ENCODE data around the gene CHST8.
"Not testable (repeated sequence)": the region's sequence is repeated elsewhere in the genome, so short reads cannot be mapped to it uniquely, and the experiment has no call there.

Gene CHST8

GRCh38 chr19:33647146-33647545 lies 25.4 kb downstream of the CHST8 start:
- no peak for DNase-seq

- DNase-seq: no peak
Observed at GRCh38 chr19:33649627-33650305, 28.0 kb downstream of the CHST8 start.

- DNase-seq: no peak
Observed at GRCh38 chr19:33653684-33654083, 31.9 kb downstream of the CHST8 start.

- DNase-seq: no peak
Observed at GRCh38 chr19:33654840-33655508, 33.2 kb downstream of the CHST8 start.

GRCh38 chr19:33659835-33660234 lies 38.1 kb downstream of the CHST8 start:
- no peak for DNase-seq

DNA sequence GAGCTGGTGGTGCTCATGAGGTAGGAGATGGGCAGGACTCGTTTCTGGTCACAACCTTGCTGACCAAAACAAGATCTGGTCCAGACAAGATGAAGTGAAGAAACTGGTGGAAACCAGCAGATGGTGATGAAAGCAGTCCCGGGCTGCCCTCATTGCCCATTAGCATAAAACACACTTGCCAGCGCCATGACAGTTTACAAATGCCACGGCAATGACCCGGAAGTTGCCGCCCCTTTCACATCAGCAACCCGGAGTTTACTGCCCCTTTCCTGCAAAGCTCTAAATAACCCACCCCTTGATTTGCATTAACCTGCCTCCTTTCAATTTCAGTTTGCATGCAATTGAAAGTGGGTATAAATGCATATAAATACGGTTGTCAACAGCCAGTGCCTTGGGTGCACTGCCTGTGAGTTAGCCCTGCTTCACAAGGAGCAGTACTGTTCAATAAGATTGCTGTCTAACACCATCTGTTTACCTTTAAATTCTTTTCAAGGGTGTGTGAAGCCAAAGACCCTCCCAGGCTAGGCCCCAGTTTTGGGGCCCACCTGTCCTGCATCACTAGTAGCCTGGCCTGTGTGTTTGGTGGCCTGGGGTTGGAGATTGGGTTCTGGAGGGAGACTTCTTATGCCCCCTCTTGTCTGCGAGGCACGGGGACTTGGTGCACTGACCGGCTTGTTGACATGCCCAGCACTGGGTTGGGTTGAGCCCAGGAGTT lies 38.8 kb downstream of the CHST8 start:
- DNase-seq: no peak

GRCh38 chr19:33661336-33661735 lies 39.6 kb downstream of the CHST8 start:
- no peak for DNase-seq

GRCh38 chr19:33662391-33663092 lies 40.8 kb downstream of the CHST8 start:
- DNase-seq: no peak

DNA sequence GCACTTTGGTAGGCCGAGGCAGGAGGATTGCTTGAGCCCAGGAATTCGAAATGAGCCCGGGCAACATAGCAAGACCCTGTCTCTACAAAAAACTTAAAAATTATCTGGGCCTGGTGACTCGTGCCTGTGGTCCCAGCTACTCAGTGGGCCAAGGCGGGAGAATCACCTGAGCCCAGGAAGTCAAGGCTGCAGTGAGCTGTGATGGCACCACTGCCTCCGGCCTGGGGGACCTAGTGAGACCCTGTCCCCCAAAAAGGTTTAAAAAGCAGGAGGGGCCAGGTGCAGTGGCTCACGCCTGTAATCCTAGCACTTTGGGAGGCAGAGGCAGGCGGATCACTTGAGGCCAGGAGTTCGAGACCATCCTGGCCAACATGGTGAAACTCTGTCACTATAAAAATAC lies 41.6 kb downstream of the CHST8 start:
- DNase-seq: not testable (repeated sequence)

DNA sequence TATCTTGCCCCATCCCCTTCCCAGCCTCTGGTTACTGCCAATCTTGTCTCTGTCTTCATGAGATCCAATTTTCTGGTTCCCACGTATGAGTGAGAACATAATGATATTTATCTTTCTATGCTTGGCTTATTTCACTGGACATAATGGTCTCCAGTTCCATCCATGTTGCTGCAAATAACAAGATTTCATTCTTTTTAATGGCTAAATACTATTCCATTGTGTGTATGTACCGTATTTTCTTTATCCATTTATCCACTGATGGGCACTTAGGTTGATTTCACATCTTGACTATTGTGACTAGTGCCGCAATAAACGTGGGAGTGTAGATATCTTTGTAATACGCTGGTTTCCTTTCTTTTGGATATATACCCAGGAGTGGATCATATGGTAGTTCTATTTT lies 43.0 kb downstream of the CHST8 start:
- DNase-seq: no peak

GRCh38 chr19:33665776-33666595 lies 44.2 kb downstream of the CHST8 start:
- DNase-seq: no peak

DNA sequence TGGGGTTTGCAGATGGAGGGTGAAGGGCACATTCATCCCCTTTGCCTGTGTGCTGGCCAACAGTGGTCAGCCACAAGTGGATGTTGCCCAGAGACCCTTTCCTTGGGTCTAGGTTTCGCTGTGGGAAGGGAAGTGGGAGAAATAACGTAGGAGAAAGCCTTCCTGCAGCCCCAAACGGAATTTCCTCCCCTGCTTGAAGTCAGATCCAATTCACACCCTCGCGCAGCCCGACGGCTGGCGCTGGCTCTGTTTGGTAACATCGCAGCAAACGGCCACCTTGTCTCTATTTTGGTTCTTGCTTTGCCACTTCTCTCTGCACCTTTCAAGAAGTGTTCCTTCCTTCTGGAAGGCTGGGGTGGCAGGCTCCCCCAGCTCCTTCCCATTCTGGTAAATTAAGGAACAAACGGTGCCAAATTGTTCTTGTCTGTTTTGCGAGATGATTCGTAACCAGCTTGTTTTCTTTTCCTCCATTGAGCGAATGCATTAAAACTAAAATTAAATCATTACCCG lies 45.4 kb downstream of the CHST8 start:
- no peak for DNase-seq

DNA sequence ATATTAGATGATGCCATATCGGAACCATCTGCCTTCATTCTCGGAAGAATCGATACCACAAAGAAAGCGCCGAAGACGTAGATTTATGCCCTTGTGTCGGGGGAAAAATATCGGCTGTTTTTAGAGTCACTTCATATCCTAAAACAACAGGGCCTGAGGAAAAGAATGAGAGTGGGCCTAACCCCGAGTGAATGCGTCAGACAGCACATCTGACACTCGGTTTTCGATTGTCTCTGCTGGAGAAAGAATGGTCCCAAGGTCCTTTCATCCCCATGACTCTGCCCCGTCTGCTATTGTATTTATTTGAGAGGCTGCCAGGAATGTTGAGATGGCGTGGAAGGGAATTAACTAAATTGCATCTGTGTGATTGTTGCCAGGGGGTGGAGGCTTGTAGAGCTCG lies 46.1 kb downstream of the CHST8 start:
- no peak for DNase-seq

- DNase-seq: no peak
Observed at GRCh38 chr19:33668968-33669367, 47.2 kb downstream of the CHST8 start.

DNA sequence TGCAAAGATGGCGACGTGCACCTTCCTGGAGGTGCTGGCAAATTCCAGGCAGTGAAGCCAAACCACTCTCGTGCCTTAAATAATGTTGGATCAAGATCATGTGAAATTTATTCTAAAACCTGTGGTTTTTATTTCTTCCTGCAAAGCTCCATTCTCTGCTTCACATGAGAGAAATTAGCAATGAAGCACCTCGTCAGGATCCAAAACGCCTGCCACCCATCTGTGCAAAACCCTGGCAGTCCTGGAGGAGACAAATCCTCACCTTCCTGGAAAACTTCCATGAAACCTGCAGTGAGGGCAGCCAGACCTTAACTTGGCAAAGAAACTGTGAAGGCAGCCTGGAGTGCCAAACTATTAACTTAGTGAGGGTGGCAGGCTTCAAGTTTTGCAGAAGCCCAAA lies 47.6 kb downstream of the CHST8 start:
- no peak for DNase-seq

- DNase-seq: no peak
Observed at GRCh38 chr19:33670398-33670797, 48.6 kb downstream of the CHST8 start.

GRCh38 chr19:33671211-33671610 lies 49.5 kb downstream of the CHST8 start:
- no peak for DNase-seq

DNA sequence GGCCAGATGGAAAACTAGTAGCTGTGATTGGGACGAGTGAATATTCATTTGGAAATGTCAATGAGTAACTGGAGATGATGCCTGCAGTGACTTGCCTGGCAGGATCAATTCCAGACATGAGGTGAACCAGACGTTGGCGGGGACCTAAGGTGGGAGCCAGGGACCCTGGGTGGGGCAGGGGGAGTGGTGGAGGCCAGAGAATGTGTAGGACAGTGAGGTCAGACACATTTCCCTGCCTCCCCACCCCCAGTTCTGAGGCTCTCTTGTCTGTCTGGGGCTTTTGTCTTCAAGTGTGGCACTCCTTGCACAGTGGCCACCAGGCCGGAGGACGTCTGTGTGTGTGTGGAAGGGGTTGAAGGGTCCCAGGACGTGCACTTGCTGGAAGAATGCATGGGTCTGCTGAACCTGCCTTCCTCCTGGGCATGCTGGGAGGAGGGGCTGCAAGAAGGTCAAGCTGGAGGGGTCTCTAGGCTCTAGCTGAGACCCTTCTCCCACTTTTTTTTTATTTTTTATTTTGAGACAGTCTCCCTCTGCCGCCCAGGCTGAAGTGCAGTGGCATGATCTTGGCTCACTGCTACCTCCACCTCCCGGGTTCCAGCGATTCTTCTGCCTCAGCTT lies 51.6 kb downstream of the CHST8 start:
- DNase-seq: no peak

DNA sequence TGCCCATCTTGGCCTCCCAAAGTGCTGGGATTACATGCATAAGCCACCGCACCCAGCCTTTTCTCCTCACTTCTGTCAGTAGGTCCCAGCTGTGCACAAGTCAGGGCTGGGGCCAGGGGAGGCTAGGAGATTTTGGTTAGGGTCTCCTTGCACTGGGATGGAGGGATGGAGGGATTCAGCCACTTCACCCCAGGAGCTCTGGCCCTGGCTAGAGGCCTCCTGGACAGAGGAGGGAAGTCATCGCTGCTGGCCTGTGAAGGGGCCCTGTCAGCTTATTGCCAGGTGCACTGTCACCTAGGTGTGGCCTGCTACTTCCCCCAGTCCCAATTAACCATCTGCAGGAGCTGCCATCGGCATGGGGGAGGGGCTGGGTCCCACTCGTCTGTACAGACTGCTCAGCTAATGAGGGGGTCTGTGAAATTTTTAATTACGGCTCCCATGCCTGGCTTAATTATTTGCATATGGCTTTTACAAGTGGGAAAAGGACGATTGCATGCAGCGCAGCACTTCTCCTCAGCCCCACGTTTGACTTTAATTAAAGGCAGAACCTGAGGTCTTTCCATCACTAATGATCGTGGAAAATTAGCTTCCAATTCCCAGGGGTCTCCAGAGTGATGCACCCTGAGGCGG lies 52.4 kb downstream of the CHST8 start:
- no peak for DNase-seq

DNA sequence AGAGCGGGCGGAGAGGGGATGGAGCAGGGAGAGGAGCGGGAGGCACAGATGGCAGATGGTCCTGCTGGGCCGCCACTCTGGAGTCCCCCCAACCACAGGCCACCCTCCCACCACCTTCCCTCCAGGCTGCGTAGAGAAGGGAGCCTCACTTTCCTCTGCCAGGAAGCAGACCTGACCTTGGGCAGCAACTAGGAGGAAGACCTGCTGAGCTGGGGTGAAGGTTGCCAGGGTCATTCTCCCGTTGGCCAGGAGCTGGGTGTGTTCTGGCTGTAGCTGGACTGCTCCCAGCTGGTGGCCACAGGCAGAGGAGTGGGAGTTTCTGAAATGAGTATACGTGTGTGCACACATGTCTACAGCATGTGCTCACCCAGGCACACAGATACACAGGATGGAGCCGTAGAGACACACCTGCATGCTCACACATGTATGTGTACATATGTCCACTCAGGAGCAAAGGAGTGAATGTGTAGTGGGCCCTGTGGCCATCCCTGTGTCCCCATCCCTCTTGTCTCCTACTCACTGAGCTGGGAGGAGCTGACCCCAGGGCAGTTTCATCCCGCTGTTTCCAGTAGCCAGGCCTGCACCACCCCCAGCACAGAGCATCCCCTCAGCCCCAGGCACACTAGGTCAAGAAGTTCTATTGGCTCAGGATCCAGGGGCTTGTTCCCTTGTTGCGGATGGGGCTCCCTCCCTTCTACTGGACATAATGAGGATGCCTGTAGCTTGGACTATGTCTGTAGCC lies 53.0 kb downstream of the CHST8 start:
- DNase-seq: no peak

All from hematopoietic multipotent progenitor cell treated with erythropoietin and hydrocortisone succinate and interleukin-3 and kit ligand, for 8 days (in vitro differentiated cells).